Measurements from ENCODE around the gene KCNJ16.
A peak's percentile ranks its signal among the peaks of the same experiment; 100 is the strongest.

KCNJ16 gene

GRCh38 chr17:70096861-70097260 lies 21.8 kb downstream of the KCNJ16 start:
- peak; percentile 24 for DNase-seq (ENCODE audit: low read depth)
- no peak for TF ChIP-seq CTCF (conservative IDR thresholded peaks at IDR 0.05; ENCODE audit: low read length)
- H3K4me3 ChIP-seq (ENCODE audit: low read length) = no peak overlapping the region

- H3K4me3 ChIP-seq (ENCODE audit: low read length) = no peak overlapping the region
- no peak for TF ChIP-seq CTCF (conservative IDR thresholded peaks at IDR 0.05; ENCODE audit: low read length)
- DNase-seq (ENCODE audit: low read depth) = no peak
Observed at GRCh38 chr17:70098030-70098429, 23.0 kb downstream of the KCNJ16 start.

GRCh38 chr17:70099294-70099693 lies 24.3 kb downstream of the KCNJ16 start:
- no peak for DNase-seq (ENCODE audit: low read depth)
- H3K4me3 ChIP-seq (ENCODE audit: low read length) = no peak overlapping the region
- TF ChIP-seq CTCF (conservative IDR thresholded peaks at IDR 0.05; ENCODE audit: low read length) = no peak

GRCh38 chr17:70099884-70100283 lies 24.9 kb downstream of the KCNJ16 start:
- H3K4me3 ChIP-seq (ENCODE audit: low read length) = no peak overlapping the region
- DNase-seq (ENCODE audit: low read depth) = no peak
- TF ChIP-seq CTCF (conservative IDR thresholded peaks at IDR 0.05; ENCODE audit: low read length) = no peak

GRCh38 chr17:70100983-70101382 lies 26.0 kb downstream of the KCNJ16 start:
- DNase-seq (ENCODE audit: low read depth) = peak; percentile 49
- no peak overlapping the region for H3K4me3 ChIP-seq (ENCODE audit: low read length)
- peak; percentile 42 for TF ChIP-seq CTCF (conservative IDR thresholded peaks at IDR 0.05; ENCODE audit: low read length)

GRCh38 chr17:70102531-70102930 lies 27.5 kb downstream of the KCNJ16 start:
- H3K4me3 ChIP-seq (ENCODE audit: low read length) = no peak overlapping the region
- TF ChIP-seq CTCF (conservative IDR thresholded peaks at IDR 0.05; ENCODE audit: low read length) = no peak
- no peak for DNase-seq (ENCODE audit: low read depth)

- no peak overlapping the region for H3K4me3 ChIP-seq (ENCODE audit: low read length)
- no peak for TF ChIP-seq CTCF (conservative IDR thresholded peaks at IDR 0.05; ENCODE audit: low read length)
- no peak for DNase-seq (ENCODE audit: low read depth)
Observed at GRCh38 chr17:70104791-70105523, 29.9 kb downstream of the KCNJ16 start.
